Immature natural killer cell (primary cell): Measurements from ENCODE around the gene RHOT1. TPM values are rescaled to one million over a fixed set of nuclear protein-coding genes. Genes with fewer than 3 reads are reported as not detected.

Experiments
- DNase-seq, 3 donors: peaks; one replicate each; pipeline ENCODE4 v3.0.0; 2022; ENCODE audit warnings: mixed read lengths in 1 of 3
- H3K27ac Mint-ChIP-seq, 6 donors: one replicate each; pipeline ENCODE4 v1.8.0; 2020; ENCODE audit warnings: mixed read lengths in 6 of 6, mild to moderate bottlenecking in 5 of 6, inconsistent platforms in 4 of 6, moderate library complexity in 3 of 6
- H3K27me3 Mint-ChIP-seq, 3 donors: one replicate each; pipeline ENCODE4 v1.8.0; 2020 to 2021; ENCODE audit warnings: low read depth in 3 of 3, mild to moderate bottlenecking in 3 of 3, mixed read lengths in 3 of 3, moderate library complexity in 3 of 3, inconsistent platforms in 1 of 3
- H3K36me3 Mint-ChIP-seq, 3 donors: one replicate each; pipeline ENCODE4 v1.8.0; 2020; ENCODE audit warnings: mixed read lengths in 3 of 3, inconsistent platforms in 2 of 3, mild to moderate bottlenecking in 2 of 3
- H3K4me1 Mint-ChIP-seq, 2 donors: one replicate each; pipeline ENCODE4 v1.8.0; 2020; ENCODE audit warnings: inconsistent platforms in 2 of 2, mild to moderate bottlenecking in 2 of 2, mixed read lengths in 2 of 2, moderate library complexity in 1 of 2
- H3K4me3 Mint-ChIP-seq, 5 donors: one replicate each; pipeline ENCODE4 v1.8.0; 2020; ENCODE audit warnings: mild to moderate bottlenecking in 5 of 5, mixed read lengths in 5 of 5, inconsistent platforms in 3 of 5, moderate library complexity in 3 of 5
- H3K9me3 Mint-ChIP-seq, 6 donors: one replicate each; pipeline ENCODE4 v1.8.0; 2020; ENCODE audit warnings: mild to moderate bottlenecking in 6 of 6, mixed read lengths in 6 of 6, inconsistent platforms in 4 of 6, moderate library complexity in 3 of 6
- polyA plus RNA-seq, 3 donors: library from polyadenylated mRNA; unstranded; fragments of 300-500 nt; fragmentation: Illumina TruSeq; gene quantifications; one replicate each; pipeline ENCODE4 v1.2.3, GENCODE V29; 2021

RHOT1 gene
- polyA plus RNA-seq, 3 donors from 2014 or later, result 27.9 to 30.9 (median 30.3) TPM

GRCh38 chr17:32264823-32265191 lies 122.5 kb downstream of the RHOT1 start:
- peaks cover 16 to 32% (median 19%) of the 10 kb centered on the region in 3 donors for H3K27me3 Mint-ChIP-seq
- no peak for DNase-seq
- H3K4me3 Mint-ChIP-seq, result peak overlapping the region; percentile 78 to 83 (median 80)
- H3K36me3 Mint-ChIP-seq, result no peaks in the 10 kb centered on the region
- H3K9me3 Mint-ChIP-seq, result no peaks in the 10 kb centered on the region
- peaks cover 16 to 17% of the 10 kb centered on the region in 2 donors for H3K4me1 Mint-ChIP-seq
- H3K27ac Mint-ChIP-seq, result peak overlapping the region in 1 of 6 donors; percentile 7

- DNase-seq, result peak; percentile 20 to 27 (median 21)
- Mint-ChIP-seq H3K27me3 (peaks cover 16 to 32% (median 19%) of the 10 kb centered on the region in 3 donors), H3K27ac (peak within 1 kb of the TSS in 2 of 6 donors; percentile 7 to 47), H3K9me3 (no peaks in the 10 kb centered on the region), H3K4me1 (peaks cover 16 to 17% of the 10 kb centered on the region in 2 donors), H3K36me3 (no peaks in the 10 kb centered on the region), H3K4me3 (peak within 1 kb of the TSS; percentile 78 to 83 (median 80))
These were observed 123.1 kb downstream of the RHOT1 start, which contains the start of gene RHBDL3 for GRCh38 chr17:32265192-32265923. Gene RHBDL3 (plus strand): TSS chr17:32265832. CDS start chr17:32266190, 358 bp downstream.

- Mint-ChIP-seq H3K4me3 (no peak overlapping the region), H3K9me3 (no peaks in the 10 kb centered on the region), H3K36me3 (no peaks in the 10 kb centered on the region), H3K27me3 (peaks cover 16 to 32% (median 16%) of the 10 kb centered on the region in 3 donors), H3K27ac (no peak overlapping the region), H3K4me1 (peaks cover 16 to 17% of the 10 kb centered on the region in 2 donors)
- no peak for DNase-seq
These were observed 123.7 kb downstream of the RHOT1 start for GRCh38 chr17:32266051-32266388.

- no peak overlapping the region for H3K27ac Mint-ChIP-seq
- H3K9me3 Mint-ChIP-seq, result no peaks in the 10 kb centered on the region
- H3K36me3 Mint-ChIP-seq, result no peaks in the 10 kb centered on the region
- peaks cover 14 to 32% (median 16%) of the 10 kb centered on the region in 3 donors for H3K27me3 Mint-ChIP-seq
- peak overlapping the region; percentile 72 to 86 (median 82) for H3K4me3 Mint-ChIP-seq
- peaks cover 16 to 17% of the 10 kb centered on the region in 2 donors for H3K4me1 Mint-ChIP-seq
- DNase-seq, result peak; percentile 12 to 24 (median 12)
These were observed 124.3 kb downstream of the RHOT1 start for GRCh38 chr17:32266389-32267301.

GRCh38 chr17:32267690-32268205 lies 125.4 kb downstream of the RHOT1 start:
- Mint-ChIP-seq H3K27ac (no peak overlapping the region), H3K9me3 (no peaks in the 10 kb centered on the region), H3K36me3 (no peaks in the 10 kb centered on the region), H3K4me1 (peaks cover 16 to 17% of the 10 kb centered on the region in 2 donors), H3K27me3 (peaks cover 14 to 32% (median 16%) of the 10 kb centered on the region in 3 donors), H3K4me3 (peak overlapping the region; percentile 48 to 82 (median 68))
- no peak for DNase-seq

GRCh38 chr17:32268734-32269288 lies 126.5 kb downstream of the RHOT1 start:
- Mint-ChIP-seq H3K9me3 (no peaks in the 10 kb centered on the region), H3K4me1 (peaks cover 16 to 17% of the 10 kb centered on the region in 2 donors), H3K27me3 (peaks cover 16 to 30% (median 22%) of the 10 kb centered on the region in 3 donors), H3K36me3 (no peaks in the 10 kb centered on the region), H3K4me3 (peak overlapping the region in 1 of 5 donors; percentile 82), H3K27ac (no peak overlapping the region)
- DNase-seq, result no peak

- no peak for DNase-seq
- Mint-ChIP-seq H3K27ac (no peak overlapping the region), H3K36me3 (no peaks in the 10 kb centered on the region), H3K9me3 (no peaks in the 10 kb centered on the region), H3K27me3 (peaks cover 15 to 26% (median 25%) of the 10 kb centered on the region in 3 donors), H3K4me3 (no peak overlapping the region), H3K4me1 (peaks cover 16 to 17% of the 10 kb centered on the region in 2 donors)
These were observed 127.1 kb downstream of the RHOT1 start for GRCh38 chr17:32269377-32269776.

- Mint-ChIP-seq H3K4me3 (no peak overlapping the region), H3K9me3 (no peaks in the 10 kb centered on the region), H3K4me1 (peaks cover 9 to 16% of the 10 kb centered on the region in 2 donors), H3K36me3 (no peaks in the 10 kb centered on the region), H3K27me3 (peaks cover 12 to 26% (median 20%) of the 10 kb centered on the region in 3 donors), H3K27ac (no peak overlapping the region)
- DNase-seq, result no peak
These were observed 129.5 kb downstream of the RHOT1 start for GRCh38 chr17:32271844-32272243.

- H3K9me3 Mint-ChIP-seq, result no peaks in the 10 kb centered on the region
- H3K27me3 Mint-ChIP-seq, result peaks cover 0 to 18% (median 0%) of the 10 kb centered on the region in 3 donors
- H3K27ac Mint-ChIP-seq, result no peak overlapping the region
- no peaks in the 10 kb centered on the region for H3K4me1 Mint-ChIP-seq
- H3K36me3 Mint-ChIP-seq, result no peaks in the 10 kb centered on the region
- no peak for DNase-seq
- H3K4me3 Mint-ChIP-seq, result no peak overlapping the region
These were observed 131.8 kb downstream of the RHOT1 start for GRCh38 chr17:32274101-32274500.

GRCh38 chr17:32274643-32275042 lies 132.3 kb downstream of the RHOT1 start:
- no peak for DNase-seq
- peaks cover 0 to 18% (median 0%) of the 10 kb centered on the region in 3 donors for H3K27me3 Mint-ChIP-seq
- H3K4me3 Mint-ChIP-seq, result no peak overlapping the region
- no peaks in the 10 kb centered on the region for H3K36me3 Mint-ChIP-seq
- H3K4me1 Mint-ChIP-seq, result no peaks in the 10 kb centered on the region
- no peaks in the 10 kb centered on the region for H3K9me3 Mint-ChIP-seq
- H3K27ac Mint-ChIP-seq, result no peak overlapping the region

Other genes starting within 250 kb of the RHOT1 start
- 10 to 100 TPM; 12.9 to 36.4 (median 31.7) TPM for gene UTP6, start 240.8 kb upstream of the RHOT1 start, polyA plus RNA-seq
- gene SUZ12, start 205.5 kb upstream of the RHOT1 start, polyA plus RNA-seq, result 10 to 100 TPM; 15.3 to 22.9 (median 19.6) TPM
- 10 to 100 TPM in 1 of 3 donors, 1 to 10 TPM in 2; 2.8 to 13.8 (median 6.6) TPM for gene LRRC37B, start 135.1 kb upstream of the RHOT1 start, polyA plus RNA-seq
- not detected for gene RHBDL3, start 123.3 kb downstream of the RHOT1 start, polyA plus RNA-seq
- gene C17orf75, start 199.7 kb downstream of the RHOT1 start, polyA plus RNA-seq, result 10 to 100 TPM in 2 of 3 donors, 1 to 10 TPM in 1; 9.8 to 18.5 (median 12.0) TPM
- 100 to 1,000 TPM; 155 to 223 (median 221) TPM for gene ZNF207, start 207.7 kb downstream of the RHOT1 start, polyA plus RNA-seq